Epithelial cell of proximal tubule (primary cell): ENCODE results near the gene KAZALD1. TPM values are rescaled to one million over a fixed set of nuclear protein-coding genes. Genes with fewer than 3 reads are reported as not detected.
A peak's percentile ranks its signal among the peaks of the same experiment; 100 is the strongest.

Source experiments
- DNase-seq: peaks from one replicate; pipeline ENCODE4 v3.0.0-alpha.2; 2011; ENCODE audit warnings: low read depth
- H3K4me3 ChIP-seq: 2 replicates; pipeline ENCODE4 v1.5.1; 2011; ENCODE audit warnings: low read depth, mild to moderate bottlenecking, low read length
- CTCF ChIP-seq: conservative IDR thresholded peaks from 2 replicates; pipeline ENCODE4 v1.5.1; 2012; ENCODE audit warnings: low read depth, mild to moderate bottlenecking, low read length
- total RNA-seq: library from RNA; depleted of rRNA; stranded (reverse); fragments of >200 nt; gene quantifications from 2 replicates; pipeline ENCODE4 v1.2.3, GENCODE V29; 2015

Gene KAZALD1
- 2.9 and 4.5 TPM in 2 replicates for total RNA-seq

- TF ChIP-seq CTCF = no peak
- no peak for DNase-seq
- peak within 1 kb of the TSS; percentile 86 for H3K4me3 ChIP-seq
Measured at GRCh38 chr10:101061624-101062231, at the start of gene KAZALD1. Gene KAZALD1 (plus strand): TSS chr10:101061989. CDS start chr10:101062593, 604 bp downstream.

- peak; percentile 73 for DNase-seq
- H3K4me3 ChIP-seq = no peak overlapping the region
- peak; percentile 83 for TF ChIP-seq CTCF
Measured at GRCh38 chr10:101012525-101013364, 49.0 kb upstream of the KAZALD1 start.

- no peak for TF ChIP-seq CTCF
- DNase-seq = no peak
Measured at GRCh38 chr10:101013365-101013825, 48.4 kb upstream of the KAZALD1 start.

GRCh38 chr10:101014230-101014884 lies 47.4 kb upstream of the KAZALD1 start:
- no peak for DNase-seq
- H3K4me3 ChIP-seq = no peak overlapping the region
- peak; percentile 94 for TF ChIP-seq CTCF

More at GRCh38 chr10:101013365-101013825, 48.4 kb upstream of the KAZALD1 start:
- no peak overlapping the region for H3K4me3 ChIP-seq

GRCh38 chr10:101014966-101015581 lies 46.7 kb upstream of the KAZALD1 start:
- peak; percentile 81 for DNase-seq
- no peak overlapping the region for H3K4me3 ChIP-seq
- peak; percentile 1 for TF ChIP-seq CTCF

- no peak for DNase-seq
- TF ChIP-seq CTCF = no peak
- no peak overlapping the region for H3K4me3 ChIP-seq
Measured at GRCh38 chr10:101015582-101015973, 46.2 kb upstream of the KAZALD1 start.
